OCI-LY3 (cell line): ENCODE results near the gene RBBP8NL.

Source experiments
- EZH2phosphoT487 ChIP-seq: fragments of 200-600 bp; shearing (Covaris generic); IDR thresholded peaks from 2 replicates; pipeline ENCODE4 v1.6.1; 2018; ENCODE audit warnings: antibody characterized with exemption, mixed run types, low read depth
- TF ChIP-seq, protein P1 (sequence below): fragments of 200-600, 300-600 bp; sonication (generic); IDR thresholded peaks from 2 replicates; pipeline ENCODE4 v1.5.1; 2014; ENCODE audit warnings: antibody characterized with exemption, low read length, low read depth

DNA sequence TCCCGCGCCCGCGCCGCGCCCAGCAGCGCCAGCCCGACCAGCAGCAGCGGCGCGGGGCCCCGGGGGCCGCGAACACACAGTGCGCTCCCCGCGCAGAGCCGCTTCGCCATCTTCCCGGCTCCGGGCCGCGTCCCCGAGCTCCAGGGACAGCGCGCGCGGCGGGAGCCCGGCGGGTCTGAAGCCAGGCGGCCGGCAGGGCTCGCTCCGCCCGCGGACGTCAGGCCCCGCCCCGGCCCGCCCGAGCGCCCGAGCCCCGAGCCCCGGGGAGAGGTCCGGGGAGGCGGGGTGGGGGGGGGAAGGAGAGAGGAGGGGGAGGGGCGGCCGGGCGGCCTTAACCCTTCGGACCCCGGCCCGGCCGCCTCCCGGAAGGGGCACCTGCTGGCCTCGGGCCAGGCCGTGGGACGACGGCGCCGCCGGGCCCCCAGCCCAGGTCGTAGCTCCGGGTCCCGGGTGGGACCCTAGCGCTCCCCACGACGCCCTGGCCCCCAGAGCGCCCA, 60.2 kb downstream of the RBBP8NL start, which contains the start of gene LAMA5:
- TF ChIP-seq, protein P1, sequence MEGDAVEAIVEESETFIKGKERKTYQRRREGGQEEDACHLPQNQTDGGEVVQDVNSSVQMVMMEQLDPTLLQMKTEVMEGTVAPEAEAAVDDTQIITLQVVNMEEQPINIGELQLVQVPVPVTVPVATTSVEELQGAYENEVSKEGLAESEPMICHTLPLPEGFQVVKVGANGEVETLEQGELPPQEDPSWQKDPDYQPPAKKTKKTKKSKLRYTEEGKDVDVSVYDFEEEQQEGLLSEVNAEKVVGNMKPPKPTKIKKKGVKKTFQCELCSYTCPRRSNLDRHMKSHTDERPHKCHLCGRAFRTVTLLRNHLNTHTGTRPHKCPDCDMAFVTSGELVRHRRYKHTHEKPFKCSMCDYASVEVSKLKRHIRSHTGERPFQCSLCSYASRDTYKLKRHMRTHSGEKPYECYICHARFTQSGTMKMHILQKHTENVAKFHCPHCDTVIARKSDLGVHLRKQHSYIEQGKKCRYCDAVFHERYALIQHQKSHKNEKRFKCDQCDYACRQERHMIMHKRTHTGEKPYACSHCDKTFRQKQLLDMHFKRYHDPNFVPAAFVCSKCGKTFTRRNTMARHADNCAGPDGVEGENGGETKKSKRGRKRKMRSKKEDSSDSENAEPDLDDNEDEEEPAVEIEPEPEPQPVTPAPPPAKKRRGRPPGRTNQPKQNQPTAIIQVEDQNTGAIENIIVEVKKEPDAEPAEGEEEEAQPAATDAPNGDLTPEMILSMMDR, result no peak
- no peak for TF ChIP-seq EZH2phosphoT487
